ENCODE measurements around the gene CPVL. TPM values are rescaled to one million over a fixed set of nuclear protein-coding genes. Genes with fewer than 3 reads are reported as not detected.

The CPVL gene
- total RNA-seq, 1 experiment from 2014 or later: 10.3 TPM

GRCh38 chr7:29019896-29020295 lies 126.4 kb downstream of the CPVL start:
- no peaks in the 10 kb centered on the region for H3K79me2 ChIP-seq (ENCODE audit: insufficient read depth, low read length)
- TF ChIP-seq ATF3 (IDR thresholded peaks at IDR 0.05) (no peak), EZH2phosphoT487 (IDR thresholded peaks at IDR 0.05; ENCODE audit: borderline replicate concordance) (no peak), YY1 (IDR thresholded peaks at IDR 0.05; ENCODE audit: extremely low read depth, insufficient replicate concordance, low read depth, low read length) (no peak), SP1 (IDR thresholded peaks at IDR 0.05; ENCODE audit: low read depth) (no peak), CEBPB (IDR thresholded peaks at IDR 0.05; ENCODE audit: low read depth) (no peak), JUND (IDR thresholded peaks at IDR 0.05) (no peak), EGR1 (IDR thresholded peaks at IDR 0.05; ENCODE audit: low read depth) (no peak), FOSL1 (IDR thresholded peaks at IDR 0.05; ENCODE audit: low read depth) (no peak), ZNF274 (IDR thresholded peaks at IDR 0.05; ENCODE audit: low read depth, low read length) (no peak), SRF (IDR thresholded peaks at IDR 0.05; ENCODE audit: low read depth) (no peak), CTCF (IDR thresholded peaks at IDR 0.05 in 2 of 3, conservative IDR thresholded peaks at IDR 0.05 in 1 of 3; ENCODE audit: borderline replicate concordance in 1 of 3, insufficient read depth in 1 of 3, low read depth in 2 of 3, low read length in 2 of 3) (no peak), POLR2AphosphoS5 (IDR thresholded peaks at IDR 0.05; ENCODE audit: low read depth, low read length) (no peak), ZFX (IDR thresholded peaks at IDR 0.05) (no peak), POLR2A (IDR thresholded peaks at IDR 0.05; ENCODE audit: borderline replicate concordance, extremely low read depth, insufficient read depth, insufficient read length) (no peak), REST (IDR thresholded peaks at IDR 0.05; ENCODE audit: low read depth) (no peak), MAX (IDR thresholded peaks at IDR 0.05) (no peak), ZBTB33 (IDR thresholded peaks at IDR 0.05; ENCODE audit: extremely low read depth, insufficient replicate concordance, low read length) (no peak), SIN3A (IDR thresholded peaks at IDR 0.05; ENCODE audit: low read depth) (no peak), RAD21 (IDR thresholded peaks at IDR 0.05; ENCODE audit: low read depth) (no peak), TCF7L2 (IDR thresholded peaks at IDR 0.05; ENCODE audit: borderline replicate concordance, extremely low read depth, insufficient read depth, insufficient read length) (no peak)
- DNase-seq (ENCODE audit: low read depth, low spot score) (no peak), ATAC-seq (no peak)
- no peaks in the 10 kb centered on the region for H3K36me3 ChIP-seq (ENCODE audit: control insufficient read depth in 1 of 2, insufficient read depth in 2 of 2, low read length in 2 of 2)
- no peak overlapping the region for H3K27ac ChIP-seq (ENCODE audit: low read depth, low read length)
- H3K4me1 ChIP-seq (ENCODE audit: control insufficient read depth in 1 of 2, insufficient read depth in 2 of 2, low read length in 2 of 2): no peaks in the 10 kb centered on the region
- intact Hi-C loops (cut with micrococcal nuclease): no loop called here
- H3K27me3 ChIP-seq (ENCODE audit: insufficient read depth, low read length): no peaks in the 10 kb centered on the region
- H4K20me1 ChIP-seq (ENCODE audit: insufficient read depth): no peaks in the 10 kb centered on the region
- POLR2A ChIA-PET: no interaction called here
- CTCF ChIA-PET: no interaction called here
- H3K9me2 ChIP-seq (ENCODE audit: insufficient read depth): no peaks in the 10 kb centered on the region
- no peak overlapping the region for H3K4me3 ChIP-seq (replicated peaks in 1 of 2; ENCODE audit: low read depth in 1 of 2, low read length in 2 of 2)
- BruUV-seq (replicated peaks): no TSS peak
- H3K9ac ChIP-seq (ENCODE audit: low read length): no peak overlapping the region
- no peak overlapping the region for H2AFZ ChIP-seq (ENCODE audit: low read depth, low read length, poor library complexity, severe bottlenecking)
- H3K9me3 ChIP-seq (ENCODE audit: control insufficient read depth in 1 of 2, insufficient read depth in 1 of 2, low read depth in 1 of 2, low read length in 2 of 2): no peaks in the 10 kb centered on the region
- H3K4me2 ChIP-seq (ENCODE audit: low read length): no peak overlapping the region
- RAD21 ChIA-PET (ENCODE audit: low non-redundant PET in 1 of 2, low total read pairs in 2 of 2, uncharacterized antibody in 2 of 2, unreplicated experiment in 2 of 2): no interaction called here
